Neutrophil (primary cell): ENCODE results near the gene POU1F1.

ENCODE experiments used
- H3K27ac ChIP-seq: fragments of 200-600 bp; sonication (generic); 2 replicates; pipeline ENCODE4 v1.5.1; 2016; ENCODE audit warnings: mild to moderate bottlenecking, moderate library complexity
- H3K27me3 ChIP-seq: fragments of 200-600 bp; sonication (generic); 2 replicates; pipeline ENCODE4 v1.6.0; 2016; ENCODE audit warnings: mild to moderate bottlenecking
- H3K36me3 ChIP-seq: fragments of 200-600 bp; sonication (generic); 2 replicates; pipeline ENCODE4 v1.5.1; 2017
- H3K4me1 ChIP-seq, 2 experiments: fragments of 200-600 bp in 1 of 2; sonication (generic) in 1 of 2; 1 replicate in 1 of 2; 2 replicates in 1 of 2; pipeline versions ENCODE4 v1.5.1 to v1.6.1; 2013 to 2016; ENCODE audit warnings: low read depth in 1 of 2, low read length in 1 of 2, mild to moderate bottlenecking in 1 of 2, moderate library complexity in 1 of 2; ENCODE audit not compliant: control insufficient read depth in 1 of 2, insufficient read depth in 1 of 2
- H3K4me3 ChIP-seq, 2 experiments: fragments of 200-600 bp in 1 of 2; sonication (generic) in 1 of 2; 1 replicate in 1 of 2; 2 replicates in 1 of 2; pipeline ENCODE4 v1.5.1; 2013 to 2016; ENCODE audit warnings: low read depth in 1 of 2, low read length in 1 of 2, mild to moderate bottlenecking in 1 of 2, moderate library complexity in 1 of 2
- H3K9me3 ChIP-seq: fragments of 200-600 bp; sonication (generic); 2 replicates; pipeline ENCODE4 v1.5.1; 2016
- CTCF ChIP-seq: fragments of 200-600 bp; sonication (generic); IDR thresholded peaks from 2 replicates; pipeline ENCODE4 v1.5.1; 2016; ENCODE audit warnings: antibody characterized with exemption

The POU1F1 gene

DNA sequence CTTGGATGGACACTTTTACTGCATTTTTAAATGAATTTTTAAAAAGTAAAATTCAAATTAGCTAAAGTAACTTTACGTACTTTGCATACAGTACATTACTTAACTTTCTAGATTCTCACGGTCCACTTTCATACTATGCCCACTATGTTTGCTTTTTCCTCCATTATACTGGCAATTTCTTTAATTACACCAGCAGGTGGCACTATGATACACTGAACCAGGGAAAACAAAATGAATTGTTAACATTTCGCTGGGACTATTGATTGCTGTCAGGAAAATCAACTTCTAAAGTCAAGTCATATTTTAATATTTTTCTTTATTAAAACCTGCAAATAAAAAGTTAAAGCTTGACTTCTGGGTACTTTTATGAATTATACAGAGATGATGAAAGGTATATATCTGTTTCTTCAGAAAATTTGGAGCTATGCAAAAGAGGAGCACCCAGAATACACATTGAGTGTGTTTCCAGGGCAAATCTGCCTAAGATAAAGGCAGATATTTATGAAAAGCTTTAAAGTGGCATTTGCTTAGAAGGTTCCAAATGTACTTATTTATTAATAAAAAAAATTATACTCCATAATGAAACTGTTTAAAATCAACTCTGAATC, 21.8 kb upstream of the POU1F1 start:
- Histone ChIP-seq H3K4me3 (no peak overlapping the region), H3K27ac (no peak overlapping the region), H3K36me3 (no peaks in the 10 kb centered on the region), H3K27me3 (no peaks in the 10 kb centered on the region), H3K9me3 (no peaks in the 10 kb centered on the region), H3K4me1 (no peaks in the 10 kb centered on the region)
- TF ChIP-seq CTCF = no peak

DNA sequence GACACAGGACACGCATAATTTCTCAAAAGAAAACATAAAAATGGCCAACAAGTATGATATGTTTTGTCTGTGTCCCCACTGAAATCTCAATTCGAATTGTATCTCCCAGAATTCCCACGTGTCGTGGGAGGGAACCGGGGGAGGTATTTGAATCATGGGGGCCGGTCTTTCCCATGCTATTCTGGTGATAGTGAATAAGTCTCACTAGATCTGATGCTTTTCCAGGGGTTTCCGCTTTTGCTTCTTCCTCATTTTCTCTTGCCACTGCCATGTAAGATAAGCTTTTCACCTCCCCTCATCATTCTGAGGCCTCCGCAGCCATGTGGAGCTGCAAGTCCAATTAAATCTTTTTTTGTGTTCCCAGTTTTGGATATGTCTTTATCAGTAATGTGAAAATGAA, 12.1 kb upstream of the POU1F1 start:
- TF ChIP-seq CTCF = no peak
- Histone ChIP-seq H3K27ac (no peak overlapping the region), H3K4me3 (no peak overlapping the region), H3K27me3 (no peaks in the 10 kb centered on the region), H3K36me3 (no peaks in the 10 kb centered on the region), H3K4me1 (no peaks in the 10 kb centered on the region), H3K9me3 (no peaks in the 10 kb centered on the region)

GRCh38 chr3:87287011-87287410, 10.6 kb upstream of the POU1F1 start:
- Histone ChIP-seq H3K27ac (no peak overlapping the region), H3K4me1 (no peaks in the 10 kb centered on the region), H3K27me3 (no peaks in the 10 kb centered on the region), H3K36me3 (no peaks in the 10 kb centered on the region), H3K4me3 (no peak overlapping the region), H3K9me3 (no peaks in the 10 kb centered on the region)
- TF ChIP-seq CTCF = no peak

DNA sequence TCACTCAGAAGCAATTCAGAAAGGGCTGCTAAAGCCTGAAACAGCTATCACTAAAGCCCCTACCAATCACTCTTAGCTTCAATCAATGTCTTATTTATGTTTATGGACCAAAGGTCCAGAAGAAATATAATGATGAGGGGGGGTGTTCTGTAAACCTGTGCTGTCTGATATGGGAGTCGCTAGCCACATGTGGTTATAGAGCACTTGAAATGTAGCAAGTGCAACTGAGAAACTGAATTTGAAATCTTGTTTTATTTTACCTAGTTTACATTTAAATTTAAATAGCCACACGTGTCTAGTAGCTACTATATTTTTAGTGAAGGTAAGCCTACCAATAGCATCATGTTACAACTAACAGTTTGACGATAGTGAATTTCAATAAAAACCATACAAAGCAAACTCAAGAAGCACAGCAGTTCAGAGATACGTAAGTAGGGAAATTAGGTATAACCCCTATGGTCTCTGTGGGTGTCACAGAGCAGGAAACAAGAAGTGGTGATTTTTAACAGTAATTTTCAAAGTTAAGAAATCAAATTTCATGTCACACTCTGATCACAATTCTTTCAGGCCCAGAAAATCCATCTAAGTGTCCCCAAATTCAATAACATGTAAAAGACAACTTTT, 3.6 kb downstream of the POU1F1 start:
- no peak for TF ChIP-seq CTCF
- Histone ChIP-seq H3K4me3 (no peak overlapping the region), H3K27me3 (no peaks in the 10 kb centered on the region), H3K36me3 (no peaks in the 10 kb centered on the region), H3K9me3 (no peaks in the 10 kb centered on the region), H3K4me1 (peaks cover 20 to 30% of the 10 kb centered on the region in 2 experiments), H3K27ac (no peak overlapping the region)

- H3K4me1 ChIP-seq = peaks cover 20 to 30% of the 10 kb centered on the region in 2 experiments
- no peak for TF ChIP-seq CTCF
- no peaks in the 10 kb centered on the region for H3K9me3 ChIP-seq
- peak overlapping the region; percentile 9 to 25 for H3K4me3 ChIP-seq
- peak overlapping the region; percentile 78 for H3K27ac ChIP-seq
- no peaks in the 10 kb centered on the region for H3K36me3 ChIP-seq
- no peaks in the 10 kb centered on the region for H3K27me3 ChIP-seq
These were observed 5.3 kb downstream of the POU1F1 start for GRCh38 chr3:87270908-87271700.
